ENCODE results near the gene CAPN14.

GRCh38 chr2:31207790-31208189, 9.5 kb downstream of the CAPN14 start:
- TF ChIP-seq CTCF (IDR thresholded peaks at IDR 0.05) (no peak), POLR2A (IDR thresholded peaks at IDR 0.05) (no peak)

All from uterus (tissue), 2 donors.